MV-4-11 (cell line): Measurements from ENCODE around the gene TXNRD2.
"Not testable (repeated sequence)": the region's sequence is repeated elsewhere in the genome, so short reads cannot be mapped to it uniquely, and the experiment has no call there.

Experiments
- DNase-seq: peaks from one replicate; lab custom pipeline; 2025; lab: John Stamatoyannopoulos, UW

Gene TXNRD2

GRCh38 chr22:19948057-19948760, 6.6 kb upstream of the TXNRD2 start:
- DNase-seq = no peak

DNA sequence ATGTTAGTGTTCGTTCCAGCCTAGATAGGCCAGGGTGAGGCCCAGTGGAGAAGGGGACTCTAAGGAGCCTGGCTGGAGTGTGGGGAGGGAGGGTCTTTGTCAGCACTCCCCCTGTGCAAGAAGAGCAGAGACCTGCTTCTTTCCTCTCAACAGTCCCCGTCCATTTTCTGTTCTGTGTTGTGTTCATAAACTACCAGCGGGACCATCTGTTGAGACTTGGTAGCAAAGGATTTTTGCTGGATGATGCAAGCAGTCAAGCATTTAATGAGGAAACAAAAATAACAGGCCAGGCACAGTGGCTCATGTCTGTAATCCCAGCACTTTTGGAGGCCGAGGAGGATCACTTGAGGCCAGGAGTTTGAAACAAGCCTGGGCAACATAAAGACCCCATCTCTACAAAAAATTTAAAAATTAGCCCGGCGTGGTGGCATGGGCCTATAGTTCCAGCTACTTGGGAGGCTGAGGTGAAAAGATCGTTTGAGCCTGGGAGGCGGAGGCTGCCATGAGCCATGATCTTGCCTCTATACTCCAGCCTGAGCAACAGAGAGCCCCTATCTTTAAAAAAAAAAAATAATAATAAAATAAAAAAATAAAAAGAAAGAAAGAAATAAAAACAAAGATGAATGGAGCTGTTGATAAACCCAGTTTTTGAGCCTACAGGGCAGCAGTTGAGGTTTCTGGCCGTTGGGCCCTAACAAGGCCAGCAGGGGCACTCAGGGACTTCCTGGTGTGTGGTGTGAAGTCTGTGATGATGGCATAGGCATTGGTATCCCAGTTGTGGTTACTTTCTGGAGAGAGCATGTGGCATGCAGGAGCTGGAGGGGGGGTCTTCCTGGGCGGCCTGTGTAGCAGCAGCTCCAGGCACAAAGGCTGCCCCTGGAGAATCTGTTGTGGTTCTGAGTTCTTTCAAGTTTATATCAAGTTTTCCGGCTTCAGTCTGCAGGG, 1.7 kb upstream of the TXNRD2 start:
- DNase-seq = peak; percentile 83

GRCh38 chr22:19942157-19943081, 801 bp upstream of the TXNRD2 start:
- peak; percentile 81 for DNase-seq

- DNase-seq = no peak
Observed at GRCh38 chr22:19940536-19941364, 868 bp downstream of the TXNRD2 start.

DNA sequence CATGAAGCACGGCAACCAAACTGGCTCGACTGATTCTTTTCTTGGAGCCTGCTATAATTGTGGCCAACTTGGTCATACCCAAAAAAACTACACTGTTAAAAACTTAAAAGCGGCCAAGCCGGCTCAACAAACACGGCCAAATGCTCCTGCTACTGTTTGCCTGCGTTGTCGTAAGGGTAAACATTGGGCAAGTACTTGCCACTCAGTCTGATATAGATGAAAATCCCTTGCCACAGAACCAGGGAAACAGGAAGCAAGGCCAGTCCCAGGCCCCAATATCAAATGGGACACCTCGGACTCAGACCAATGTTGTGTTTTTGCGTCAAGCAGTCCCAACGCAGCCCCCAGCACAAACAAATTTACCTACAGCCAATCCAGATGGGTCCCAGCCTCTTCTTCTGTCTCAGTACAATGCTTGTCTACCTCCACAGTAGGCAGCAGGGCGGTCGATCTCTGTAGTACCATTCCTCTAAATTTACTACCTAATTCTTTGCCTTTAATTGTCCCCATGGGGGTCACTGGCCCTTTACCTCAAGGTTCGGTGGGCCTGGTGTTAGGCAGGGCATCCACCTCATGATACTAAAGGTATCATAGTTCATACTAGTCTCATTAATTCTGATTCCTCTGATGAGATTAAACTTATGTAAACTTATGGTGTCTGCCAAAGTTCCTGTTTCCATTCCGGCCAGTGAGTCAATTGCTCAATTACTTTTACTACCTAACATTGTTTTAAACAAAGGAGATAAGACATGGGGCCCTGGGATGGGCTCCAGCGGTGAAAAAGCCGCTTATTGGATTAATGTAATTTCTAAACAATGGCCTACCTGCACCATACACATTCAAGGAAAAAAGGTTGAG, 3.8 kb downstream of the TXNRD2 start:
- peak; percentile 66 for DNase-seq

GRCh38 chr22:19936513-19936912, 5.1 kb downstream of the TXNRD2 start:
- no peak for DNase-seq

- DNase-seq = not testable (repeated sequence)
Observed at GRCh38 chr22:19935123-19935718, 6.4 kb downstream of the TXNRD2 start.

GRCh38 chr22:19933341-19934241, 8.0 kb downstream of the TXNRD2 start:
- DNase-seq = no peak

DNA sequence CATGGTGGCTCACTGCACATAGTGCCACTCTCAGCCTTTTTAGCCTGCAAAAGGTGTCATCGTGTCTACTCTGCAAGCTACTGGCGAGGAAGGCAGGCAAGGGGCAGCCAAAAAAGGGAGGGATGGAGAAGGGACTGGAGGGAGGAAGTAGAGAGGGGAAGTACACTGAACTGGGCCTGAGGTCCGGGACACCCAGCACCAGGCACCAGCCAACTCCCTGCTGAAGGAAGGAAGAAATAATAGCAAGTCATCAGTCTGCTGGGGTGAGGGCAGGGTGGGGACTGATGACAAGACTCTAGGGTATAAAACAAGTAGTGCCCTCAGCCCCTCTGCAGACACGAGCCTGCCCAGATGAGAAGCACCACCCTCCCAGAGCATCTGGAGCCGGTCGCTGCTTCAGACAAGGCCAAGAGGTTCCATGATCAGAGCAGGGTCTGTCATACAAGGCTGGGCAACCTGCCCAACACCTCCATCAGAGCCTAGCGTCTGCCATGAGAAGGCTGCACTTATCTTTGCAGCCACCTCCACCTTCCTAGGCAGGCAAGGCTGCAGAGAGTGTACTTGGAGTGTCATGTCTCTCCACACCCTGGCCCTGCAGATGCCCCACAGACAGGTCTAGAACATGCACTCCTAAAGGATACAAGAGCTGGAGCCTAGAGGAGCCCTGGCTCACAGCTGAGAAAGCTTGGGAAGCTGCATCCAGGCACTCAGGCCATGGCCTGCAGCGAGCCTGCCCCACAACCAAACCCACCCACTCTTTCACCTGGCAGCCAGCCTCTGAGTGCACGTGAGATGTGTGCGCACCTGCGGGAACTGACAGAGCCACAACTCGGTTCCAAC, 9.0 kb downstream of the TXNRD2 start:
- DNase-seq = peak; percentile 31

DNA sequence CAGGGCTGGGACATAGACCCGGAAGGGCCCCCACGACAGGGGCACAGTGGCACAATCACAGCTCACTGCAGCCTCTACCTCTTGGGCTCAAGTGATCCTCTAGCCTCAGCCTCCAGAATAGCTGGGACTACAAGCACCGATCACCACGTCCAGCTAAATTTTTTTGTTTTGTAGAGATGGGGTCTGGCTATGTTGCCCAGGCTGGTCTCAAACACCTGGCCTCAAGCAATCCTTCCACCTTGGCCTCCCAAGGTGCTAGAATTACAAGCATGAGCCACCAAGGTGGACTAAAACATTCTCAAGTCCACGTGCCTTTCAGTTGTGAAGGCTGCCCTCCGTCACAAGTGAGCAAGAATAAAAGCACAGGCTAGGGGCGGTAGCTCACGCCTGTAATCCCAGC, 10.1 kb downstream of the TXNRD2 start:
- DNase-seq = no peak

DNA sequence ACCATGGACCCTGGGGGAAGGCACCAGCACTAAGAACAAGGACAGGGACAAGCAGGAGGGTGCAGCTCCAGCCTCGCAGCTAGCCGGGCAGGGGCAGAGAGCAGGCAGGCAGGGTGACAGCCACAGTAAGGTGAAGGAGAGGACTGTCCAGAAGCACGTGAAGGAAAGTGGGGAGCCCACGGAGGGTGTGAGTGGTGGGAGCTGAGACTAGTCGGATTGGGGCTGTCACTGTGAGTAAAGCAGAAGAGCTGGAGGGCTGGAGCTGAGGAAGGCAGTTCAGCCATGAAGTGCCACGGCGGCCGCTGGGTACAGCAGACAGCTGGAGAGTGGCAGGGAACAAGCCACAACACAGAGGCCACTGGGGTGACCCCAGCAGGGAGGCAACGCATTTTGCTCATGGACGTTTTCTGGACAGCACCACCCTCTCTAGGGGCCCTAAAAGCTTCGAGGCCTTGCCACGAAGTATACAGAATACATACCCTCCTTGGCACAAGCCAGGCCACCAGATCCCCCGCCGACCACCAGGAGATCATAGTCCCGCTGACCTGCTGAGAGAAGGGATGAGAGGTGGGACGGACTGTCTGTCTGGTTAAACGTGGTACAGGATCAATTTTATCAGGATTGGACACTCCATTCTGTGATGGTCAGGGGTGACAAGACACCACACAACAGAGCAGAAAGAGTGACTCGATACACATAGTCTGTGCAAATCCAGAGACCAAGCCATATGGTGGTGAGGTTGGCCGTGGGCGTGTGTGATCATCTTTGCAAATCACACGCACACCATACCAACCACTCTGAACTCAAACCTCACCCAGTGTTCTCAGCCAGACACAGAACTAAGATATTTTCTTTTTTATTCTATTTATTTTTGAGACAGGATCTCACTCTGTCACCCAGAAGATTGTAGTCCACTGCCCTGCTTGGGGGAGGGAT, 10.8 kb downstream of the TXNRD2 start:
- DNase-seq = no peak

- DNase-seq = no peak
Observed at GRCh38 chr22:19929586-19930550, 11.8 kb downstream of the TXNRD2 start.

DNA sequence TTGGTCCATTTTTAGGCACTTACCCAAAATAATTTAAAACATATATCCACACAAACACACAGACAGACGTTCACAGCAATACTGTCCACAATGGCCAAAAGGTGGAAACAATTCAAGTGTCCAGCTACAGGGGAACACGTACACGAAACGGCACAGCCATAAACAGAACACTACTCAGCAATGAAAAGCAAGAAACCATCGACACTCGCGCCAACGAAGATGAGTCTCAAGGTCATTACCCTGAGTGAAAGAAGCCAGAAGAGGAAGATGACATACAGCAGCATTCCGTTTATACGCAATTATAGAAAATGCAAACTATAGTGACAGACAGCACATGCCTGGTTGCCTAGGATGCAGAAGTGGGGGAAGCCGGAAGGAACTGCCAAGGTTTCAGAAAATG, 13.4 kb downstream of the TXNRD2 start:
- peak; percentile 11 for DNase-seq

DNA sequence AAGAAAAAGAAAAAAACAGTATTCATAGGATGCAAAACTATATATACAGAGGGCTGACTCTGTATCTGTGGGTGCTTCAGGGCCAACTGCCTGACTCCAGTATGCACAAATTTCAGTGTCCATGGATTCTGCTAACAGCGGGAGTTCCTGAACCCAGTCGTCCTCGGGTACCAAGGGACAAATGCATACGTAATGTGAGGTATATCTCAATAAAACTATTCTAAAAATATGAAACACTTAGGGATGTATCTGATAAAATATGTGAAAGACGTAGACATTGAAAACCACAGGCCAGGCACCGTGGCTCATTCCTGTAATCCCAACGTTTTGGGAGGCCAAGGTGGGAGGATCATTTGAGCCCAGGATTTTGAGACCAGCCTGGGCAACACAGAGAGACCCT, 13.9 kb downstream of the TXNRD2 start:
- DNase-seq = no peak

- not testable (repeated sequence) for DNase-seq
Observed at GRCh38 chr22:19926028-19926427, 15.6 kb downstream of the TXNRD2 start.
